ENCODE results near the gene ANKRD61. TPM values are rescaled to one million over a fixed set of nuclear protein-coding genes. Genes with fewer than 3 reads are reported as not detected.
"Not testable (repeated sequence)": the region's sequence is repeated elsewhere in the genome, so short reads cannot be mapped to it uniquely, and the experiment has no call there.

ANKRD61 gene

GRCh38 chr7:6083047-6083446, 51.9 kb downstream of the ANKRD61 start:
- not testable (repeated sequence) for H3K36me3 ChIP-seq (replicated peaks in 1 of 2; ENCODE audit: control insufficient read depth in 2 of 2, insufficient read depth in 2 of 2, low read length in 2 of 2); H2AFZ ChIP-seq (ENCODE audit: low read length); H3K4me3 ChIP-seq (ENCODE audit: low read length in 2 of 2); H2BK12ac ChIP-seq (ENCODE audit: low read length); H3K4me2 ChIP-seq (ENCODE audit: insufficient read depth, low read length, poor library complexity, severe bottlenecking); H3K18ac ChIP-seq (ENCODE audit: low read length); H3K23ac ChIP-seq (ENCODE audit: low read depth, low read length, poor library complexity); H4K8ac ChIP-seq (ENCODE audit: low read depth, low read length); H4K91ac ChIP-seq (ENCODE audit: low read depth, low read length, poor library complexity); H2BK120ac ChIP-seq (ENCODE audit: low read depth, low read length); H3K79me1 ChIP-seq (ENCODE audit: low read depth, low read length); H3K9ac ChIP-seq (ENCODE audit: low read depth, low read length, poor library complexity); H2BK5ac ChIP-seq (ENCODE audit: low read length); DNase-seq (ENCODE audit: low spot score); H3K9me3 ChIP-seq (replicated peaks in 1 of 2; ENCODE audit: control insufficient read depth in 2 of 2, insufficient read depth in 1 of 2, low read depth in 1 of 2, low read length in 2 of 2); H3K27me3 ChIP-seq (ENCODE audit: control insufficient read depth in 3 of 3, insufficient read depth in 3 of 3, low read depth in 1 of 3, low read length in 3 of 3); H2AK5ac ChIP-seq (ENCODE audit: low read depth, low read length); H3K4ac ChIP-seq (ENCODE audit: low read length); H2BK15ac ChIP-seq (ENCODE audit: low read length); H3K4me1 ChIP-seq (ENCODE audit: control insufficient read depth in 2 of 2, insufficient read depth in 1 of 2, low read depth in 1 of 2, low read length in 2 of 2); H3K27ac ChIP-seq (replicated peaks; ENCODE audit: low read length); H3K14ac ChIP-seq (ENCODE audit: low read length)
- WGBS, 2 donors (ENCODE audit: extremely low coverage in 2 of 2, insufficient read length in 2 of 2, insufficient replicate concordance in 1 of 2), result no CpG with 5 or more reads among the region's 6 CpGs

Small RNA genes within 50 kb of the gene (small RNA-seq; reads per million reads assigned to genes)
- gene RF00019 (ENCODE audit: insufficient read depth) (not detected), gene RNU6-218P (ENCODE audit: insufficient read depth) (not detected), gene SNORA80D (ENCODE audit: insufficient read depth) (3.5 reads per million)

All from neuronal stem cell (in vitro differentiated cells).